Activated CD8-positive, alpha-beta T cell treated with anti-CD3 and anti-CD28 coated beads, Interleukin-2, amount 10 ng/mL, durations not matched to agents 7 days and 5 days (primary cell): ENCODE data around the gene VSTM2L. TPM values are rescaled to one million over a fixed set of nuclear protein-coding genes. Genes with fewer than 3 reads are reported as not detected.

Experiments
- ATAC-seq: fragments of 150-1000 bp; cut with Tn5 transposase; one replicate; pipeline ENCODE4 v1.10.0; 2021; ENCODE audit warnings: moderate library complexity
- CTCF ChIA-PET: fragments of 350-600 bp; sonication (Branson Sonifier 250); formaldehyde crosslinking; loops from one replicate; lab custom pipeline; 2021; ENCODE audit warnings: antibody characterized with exemption; lab: Charles Lee
- POLR2A ChIA-PET: fragments of 350-600 bp; sonication (Branson Sonifier 250); formaldehyde crosslinking; loops from one replicate; lab custom pipeline; 2021; ENCODE audit warnings: antibody characterized with exemption; lab: Charles Lee
- DNase-seq: peaks from one replicate; pipeline ENCODE4 v3.0.0-alpha.2; 2020
- H3K27ac Mint-ChIP-seq: one replicate; pipeline ENCODE4 v1.8.0; 2021; ENCODE audit warnings: mild to moderate bottlenecking, mixed read lengths
- H3K27me3 Mint-ChIP-seq: one replicate; pipeline ENCODE4 v1.8.0; 2021; ENCODE audit warnings: low read depth, mixed read lengths
- H3K36me3 Mint-ChIP-seq: one replicate; pipeline ENCODE4 v1.8.0; 2021; ENCODE audit warnings: low read depth, mixed read lengths
- H3K4me1 Mint-ChIP-seq: one replicate; pipeline ENCODE4 v1.8.0; 2021; ENCODE audit warnings: low read depth, mixed read lengths
- H3K4me3 Mint-ChIP-seq: one replicate; pipeline ENCODE4 v1.8.0; 2021; ENCODE audit warnings: mild to moderate bottlenecking, mixed read lengths
- H3K9me3 Mint-ChIP-seq: one replicate; pipeline ENCODE4 v1.8.0; 2022; ENCODE audit warnings: mixed read lengths; ENCODE audit not compliant: insufficient read depth
- total RNA-seq, 2 experiments: library from RNA; stranded (reverse); gene quantifications; one replicate each; pipeline ENCODE4 v1.2.3, GENCODE V29; 2021

The VSTM2L gene
- total RNA-seq, 2 experiments from 2014 or later = 0.21 TPM; not detected in 1

DNA sequence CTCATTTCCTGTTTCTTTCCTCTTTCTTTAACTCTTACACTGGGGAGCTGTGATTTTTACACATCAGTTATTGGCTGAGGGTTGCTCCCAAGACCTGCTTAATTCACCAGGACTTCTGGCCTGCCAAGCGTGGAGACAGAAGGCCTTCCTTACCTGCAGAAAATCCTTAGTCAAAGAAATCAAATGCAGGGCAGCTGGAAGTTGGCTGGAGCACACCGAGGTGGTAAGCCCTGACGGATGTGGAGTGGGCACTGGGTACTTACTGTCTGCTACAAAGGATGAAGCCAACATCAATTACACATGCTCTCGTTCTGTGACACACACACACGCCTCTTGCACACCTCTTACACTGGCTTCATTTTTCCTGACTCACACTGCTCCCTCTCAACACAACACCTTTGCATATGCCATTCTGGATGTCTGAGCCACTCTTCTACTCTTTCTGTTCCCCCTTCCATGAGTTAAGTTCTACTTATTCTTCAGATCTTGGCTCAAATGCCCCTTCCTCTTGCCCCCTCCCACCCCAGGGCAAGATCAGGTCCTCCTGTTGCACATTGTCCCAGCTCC is 68.7 kb downstream of the VSTM2L start:
- peaks cover 15% of the 10 kb centered on the region for H3K9me3 Mint-ChIP-seq
- ChIA-PET POLR2A (no interaction called here), CTCF (no interaction called here)
- H3K36me3 Mint-ChIP-seq = no peaks in the 10 kb centered on the region
- no peak for ATAC-seq
- H3K4me3 Mint-ChIP-seq = no peak overlapping the region
- H3K27me3 Mint-ChIP-seq = peaks cover 12% of the 10 kb centered on the region
- H3K27ac Mint-ChIP-seq = no peak overlapping the region
- no peak for DNase-seq
- H3K4me1 Mint-ChIP-seq = peaks cover 4% of the 10 kb centered on the region

DNA sequence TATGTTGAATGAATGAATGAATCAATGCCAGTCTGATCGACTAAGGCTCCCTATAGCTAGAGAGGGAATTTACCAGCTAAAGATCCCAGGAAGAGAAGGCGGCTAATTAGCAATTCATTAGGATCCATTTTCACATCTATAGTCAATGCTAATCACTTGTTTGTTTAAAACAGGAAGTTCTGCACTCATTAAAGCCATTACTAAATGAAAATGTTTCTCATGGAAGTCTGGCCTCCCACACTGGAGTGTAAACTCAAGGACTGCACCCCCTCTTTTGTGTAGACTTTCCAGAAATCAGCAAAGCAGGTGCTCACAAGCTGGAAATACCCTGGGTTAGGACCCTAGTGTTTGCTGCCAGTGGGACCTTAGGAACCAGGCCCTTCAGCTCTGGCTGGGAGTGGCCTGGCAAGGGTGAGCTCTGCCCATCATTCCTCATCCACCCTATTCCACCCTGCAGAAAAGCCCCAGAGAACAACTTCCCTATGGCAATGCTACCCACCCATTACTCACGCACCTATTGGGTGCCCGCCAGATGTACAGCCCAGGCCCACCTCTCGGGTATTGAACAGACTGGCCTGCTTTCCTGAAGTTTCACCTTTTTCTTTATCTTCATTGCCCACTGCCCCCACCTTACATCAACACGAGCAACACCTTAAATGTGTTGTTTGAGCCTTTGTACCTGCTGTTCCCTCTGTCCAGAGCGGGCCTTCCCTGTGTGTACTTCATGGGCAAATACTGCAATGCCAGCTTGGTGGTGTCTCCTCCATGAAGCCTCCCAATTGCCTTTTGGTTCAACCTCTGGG is 69.5 kb downstream of the VSTM2L start:
- Mint-ChIP-seq H3K4me3 (no peak overlapping the region), H3K27ac (no peak overlapping the region), H3K4me1 (peaks cover 10% of the 10 kb centered on the region), H3K36me3 (no peaks in the 10 kb centered on the region), H3K9me3 (peaks cover 12% of the 10 kb centered on the region), H3K27me3 (peaks cover 4% of the 10 kb centered on the region)
- DNase-seq = peak; percentile 14
- no peak for ATAC-seq
- CTCF ChIA-PET = no interaction called here
- POLR2A ChIA-PET = no interaction called here

DNA sequence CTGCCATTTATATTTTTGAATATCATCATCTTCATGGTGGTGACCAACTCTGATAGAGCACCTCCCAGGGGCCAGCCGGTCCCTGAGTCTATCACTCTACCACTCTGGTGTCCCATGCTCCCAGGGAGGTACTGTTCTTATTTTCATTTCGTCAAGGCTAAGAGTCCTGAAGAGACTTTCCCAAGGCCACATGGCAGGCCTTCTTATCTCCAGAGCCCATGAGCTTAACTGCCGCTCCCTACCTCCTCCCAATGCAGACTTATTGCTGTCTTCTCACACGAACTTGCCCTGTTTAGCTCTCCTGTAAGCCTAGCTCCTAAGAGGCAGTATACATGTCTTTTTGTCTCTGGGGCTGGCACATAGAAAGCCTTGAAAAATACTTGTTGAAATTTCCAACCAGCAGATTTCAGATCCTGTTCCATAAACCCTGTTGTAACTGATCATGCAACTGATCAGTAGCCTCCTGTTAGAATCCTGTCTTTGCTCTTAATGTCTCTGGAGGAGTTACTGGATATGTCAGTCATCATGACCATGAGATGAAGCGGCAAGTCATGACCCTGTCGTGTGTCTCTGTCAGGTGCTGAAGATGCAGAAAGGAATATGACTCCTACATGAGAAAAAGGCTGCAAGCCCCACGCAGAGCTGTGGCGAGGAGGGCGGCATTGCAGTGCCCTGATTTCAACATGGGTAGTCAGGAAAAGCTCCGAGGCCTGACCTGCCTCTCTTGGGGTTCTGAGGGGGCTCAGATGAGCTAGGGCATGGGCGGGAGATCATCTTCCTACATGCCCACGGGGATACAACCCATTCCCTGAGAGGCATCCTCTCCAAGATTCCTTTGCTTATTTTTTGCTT is 70.4 kb downstream of the VSTM2L start:
- H3K4me1 Mint-ChIP-seq = peaks cover 15% of the 10 kb centered on the region
- ATAC-seq (no peak), DNase-seq (peak; percentile 9)
- no peaks in the 10 kb centered on the region for H3K36me3 Mint-ChIP-seq
- no peak overlapping the region for H3K27ac Mint-ChIP-seq
- H3K27me3 Mint-ChIP-seq = peaks cover under 1% of the 10 kb centered on the region
- POLR2A ChIA-PET = no interaction called here
- H3K9me3 Mint-ChIP-seq = peaks cover 6% of the 10 kb centered on the region
- H3K4me3 Mint-ChIP-seq = no peak overlapping the region
- CTCF ChIA-PET = interaction anchor here (0.6 kb wide), 1 partner anchor 41 kb away, joined by 3 read pairs; no protein-coding TSS in a partner anchor

DNA sequence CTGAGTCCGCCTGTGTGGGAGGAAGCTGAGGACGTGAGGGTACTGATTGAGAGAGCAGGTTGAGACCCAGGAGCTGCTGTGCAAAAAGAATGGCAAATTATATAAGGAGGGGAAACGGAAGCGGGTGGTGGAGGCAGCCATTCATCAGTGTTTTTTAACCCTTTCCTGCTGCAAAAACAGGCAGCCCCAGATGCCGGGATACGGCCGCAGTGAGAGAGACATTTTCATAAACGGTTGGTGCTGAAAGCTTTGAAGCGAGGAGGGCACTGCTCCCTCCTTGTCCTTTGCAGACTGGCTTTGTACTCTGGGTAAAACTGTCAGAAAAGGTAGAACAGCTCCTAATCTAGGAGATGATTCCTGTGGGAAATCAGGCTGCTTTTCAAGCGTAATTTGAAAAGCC is 74.0 kb downstream of the VSTM2L start:
- Mint-ChIP-seq H3K27me3 (no peaks in the 10 kb centered on the region), H3K36me3 (peaks cover 5% of the 10 kb centered on the region), H3K9me3 (no peaks in the 10 kb centered on the region), H3K4me3 (no peak overlapping the region), H3K27ac (peak overlapping the region; percentile 59), H3K4me1 (peaks cover 15% of the 10 kb centered on the region)
- POLR2A ChIA-PET = no interaction called here
- CTCF ChIA-PET = no interaction called here
- DNase-seq (no peak), ATAC-seq (no peak)

DNA sequence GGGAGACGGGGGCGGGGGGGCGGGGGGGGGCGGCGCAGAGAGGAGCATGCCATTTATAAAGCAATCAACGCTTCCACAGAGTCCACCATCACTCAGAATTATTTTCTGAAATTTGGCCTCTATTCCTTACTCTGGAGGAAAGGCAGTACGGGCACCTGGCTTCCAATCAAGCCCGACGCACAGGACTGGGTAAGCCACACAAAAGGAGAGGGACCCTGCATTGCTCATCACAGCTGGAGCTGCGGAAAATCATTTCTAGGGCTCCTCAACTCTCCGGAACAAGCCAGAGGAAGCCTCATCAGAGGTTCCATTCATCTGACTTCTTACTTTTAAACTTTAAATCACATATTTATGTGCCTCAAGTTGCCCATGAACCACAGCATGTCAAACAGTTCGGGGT is 74.4 kb downstream of the VSTM2L start:
- DNase-seq (no peak), ATAC-seq (no peak)
- ChIA-PET CTCF (no interaction called here), POLR2A (no interaction called here)
- peaks cover 7% of the 10 kb centered on the region for H3K36me3 Mint-ChIP-seq
- H3K9me3 Mint-ChIP-seq = no peaks in the 10 kb centered on the region
- H3K4me3 Mint-ChIP-seq = no peak overlapping the region
- H3K4me1 Mint-ChIP-seq = peaks cover 15% of the 10 kb centered on the region
- no peaks in the 10 kb centered on the region for H3K27me3 Mint-ChIP-seq
- H3K27ac Mint-ChIP-seq = no peak overlapping the region

DNA sequence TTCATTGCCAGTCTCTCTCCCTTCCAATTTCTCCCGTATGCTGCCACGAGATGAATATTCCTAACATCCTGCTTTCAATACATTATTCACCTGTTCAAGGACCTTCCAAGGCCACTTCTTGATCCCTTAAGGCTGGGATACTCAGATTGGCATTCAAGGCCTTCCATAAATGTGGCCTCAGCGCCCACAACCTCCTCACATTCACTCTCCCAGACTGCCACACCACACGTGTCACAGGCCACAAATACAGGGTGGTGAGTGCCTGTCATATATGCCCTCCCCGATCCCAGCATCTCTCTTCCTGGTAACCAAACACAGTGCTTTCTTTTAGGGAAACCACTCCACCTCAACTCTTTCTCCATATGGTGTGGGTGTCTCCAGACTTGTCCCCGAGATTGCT is 74.9 kb downstream of the VSTM2L start:
- no peak for DNase-seq
- ChIA-PET CTCF (no interaction called here), POLR2A (no interaction called here)
- no peaks in the 10 kb centered on the region for H3K9me3 Mint-ChIP-seq
- peaks cover 15% of the 10 kb centered on the region for H3K4me1 Mint-ChIP-seq
- no peak overlapping the region for H3K27ac Mint-ChIP-seq
- no peak for ATAC-seq
- H3K4me3 Mint-ChIP-seq = no peak overlapping the region
- H3K36me3 Mint-ChIP-seq = peaks cover 11% of the 10 kb centered on the region
- H3K27me3 Mint-ChIP-seq = no peaks in the 10 kb centered on the region

DNA sequence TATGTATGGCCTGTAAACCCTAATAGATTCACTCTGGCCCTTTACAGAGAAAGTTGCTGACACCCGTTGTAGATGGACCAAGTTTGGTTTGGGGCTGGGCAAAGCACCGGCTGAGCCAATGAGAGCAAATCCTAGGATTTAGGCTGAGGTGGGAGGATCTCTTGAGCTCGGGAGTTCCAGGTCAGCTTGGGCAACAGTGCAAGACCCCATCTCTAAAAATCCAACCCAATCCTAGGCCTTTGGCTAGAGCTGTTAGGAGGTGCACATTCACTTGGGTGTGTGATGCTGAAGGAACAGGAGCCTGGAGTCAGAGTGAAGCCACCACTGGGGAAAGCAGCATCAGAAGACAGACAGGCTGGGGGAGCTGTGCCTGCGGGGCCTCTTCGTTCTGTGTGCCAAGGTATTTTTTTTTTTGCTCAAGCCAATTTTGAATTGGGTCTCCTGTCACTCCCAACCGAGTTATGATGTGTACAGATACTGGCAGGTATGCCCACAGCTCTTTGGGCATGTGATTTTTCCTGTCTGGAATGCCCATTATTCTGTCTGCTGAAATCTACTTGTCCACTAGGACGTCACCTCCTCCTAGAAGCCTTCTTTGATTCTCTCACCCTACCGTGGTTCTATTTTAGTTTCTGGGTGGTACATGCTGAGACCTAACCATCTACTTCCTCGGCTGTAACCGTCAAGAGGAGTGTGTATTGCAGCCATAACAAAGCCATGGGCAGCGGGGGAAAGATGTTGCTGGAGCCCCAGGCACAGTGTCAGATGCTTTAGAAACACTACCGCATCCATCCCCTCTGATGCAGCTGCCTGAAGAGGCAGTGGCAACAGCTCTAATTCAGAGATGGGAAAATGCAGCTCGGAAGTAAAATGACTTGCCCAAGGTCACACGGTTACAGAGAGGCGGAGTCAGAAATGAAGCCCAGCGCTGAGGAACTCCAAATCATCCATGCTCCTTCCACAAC is 76.4 kb downstream of the VSTM2L start:
- Mint-ChIP-seq H3K9me3 (no peaks in the 10 kb centered on the region), H3K27me3 (no peaks in the 10 kb centered on the region), H3K4me3 (no peak overlapping the region), H3K27ac (no peak overlapping the region), H3K36me3 (peaks cover 13% of the 10 kb centered on the region), H3K4me1 (peaks cover 15% of the 10 kb centered on the region)
- ATAC-seq (no peak), DNase-seq (no peak)
- CTCF ChIA-PET = interaction anchor here (0.8 to 1.5 kb wide), 2 partner anchors 14 to 242 kb away, joined by 3 read pairs; no protein-coding TSS in a partner anchor
- POLR2A ChIA-PET = no interaction called here

DNA sequence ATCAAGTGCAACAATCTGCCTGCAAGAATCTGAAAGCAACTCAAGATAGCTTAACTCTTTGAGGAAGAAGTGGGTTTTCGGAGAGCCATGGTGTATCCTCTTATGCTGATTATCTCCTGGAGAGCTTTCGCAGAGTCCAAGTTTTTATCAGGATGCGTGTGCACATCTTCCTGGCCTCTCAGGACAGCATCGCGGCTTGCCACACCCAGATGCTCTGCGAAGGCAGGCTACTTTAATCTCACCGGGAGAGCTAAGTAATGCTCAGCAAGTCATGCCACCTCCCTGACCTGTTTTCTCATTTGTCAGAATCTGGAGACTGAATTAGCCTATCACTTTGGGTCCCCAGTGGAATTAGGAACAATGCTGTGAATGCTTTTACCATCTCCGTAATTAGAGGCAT is 77.5 kb downstream of the VSTM2L start:
- DNase-seq (no peak), ATAC-seq (no peak)
- Mint-ChIP-seq H3K9me3 (no peaks in the 10 kb centered on the region), H3K4me3 (no peak overlapping the region), H3K4me1 (peaks cover 15% of the 10 kb centered on the region), H3K36me3 (peaks cover 16% of the 10 kb centered on the region), H3K27me3 (no peaks in the 10 kb centered on the region), H3K27ac (no peak overlapping the region)
- ChIA-PET CTCF (interaction anchor here (0.8 kb wide), 1 partner anchor 241 kb away, joined by 3 read pairs; no protein-coding TSS in a partner anchor), POLR2A (no interaction called here)

DNA sequence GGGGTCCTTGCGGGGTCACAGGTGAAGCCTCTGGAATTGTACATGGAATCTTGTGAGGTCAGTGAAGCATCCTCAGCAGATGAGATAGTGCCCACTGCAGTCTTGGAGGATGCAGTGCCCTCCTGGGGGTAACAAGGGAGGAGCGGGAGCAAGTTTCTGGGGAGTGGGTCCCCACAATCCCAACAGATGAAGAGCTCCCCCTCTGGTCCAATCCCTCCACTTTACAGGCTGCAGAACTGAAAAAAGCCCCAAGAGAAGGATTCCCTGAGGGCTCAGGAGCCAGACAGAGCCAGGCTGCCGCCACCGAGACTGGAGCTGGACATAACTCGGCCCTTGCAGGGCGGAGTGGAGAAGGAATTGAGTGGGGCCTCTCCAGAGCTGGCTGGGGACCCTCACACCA is 77.9 kb downstream of the VSTM2L start:
- DNase-seq (peak; percentile 4), ATAC-seq (no peak)
- no peak overlapping the region for H3K27ac Mint-ChIP-seq
- peaks cover 16% of the 10 kb centered on the region for H3K36me3 Mint-ChIP-seq
- no peak overlapping the region for H3K4me3 Mint-ChIP-seq
- CTCF ChIA-PET = no interaction called here
- H3K27me3 Mint-ChIP-seq = no peaks in the 10 kb centered on the region
- H3K9me3 Mint-ChIP-seq = no peaks in the 10 kb centered on the region
- POLR2A ChIA-PET = no interaction called here
- peaks cover 15% of the 10 kb centered on the region for H3K4me1 Mint-ChIP-seq

DNA sequence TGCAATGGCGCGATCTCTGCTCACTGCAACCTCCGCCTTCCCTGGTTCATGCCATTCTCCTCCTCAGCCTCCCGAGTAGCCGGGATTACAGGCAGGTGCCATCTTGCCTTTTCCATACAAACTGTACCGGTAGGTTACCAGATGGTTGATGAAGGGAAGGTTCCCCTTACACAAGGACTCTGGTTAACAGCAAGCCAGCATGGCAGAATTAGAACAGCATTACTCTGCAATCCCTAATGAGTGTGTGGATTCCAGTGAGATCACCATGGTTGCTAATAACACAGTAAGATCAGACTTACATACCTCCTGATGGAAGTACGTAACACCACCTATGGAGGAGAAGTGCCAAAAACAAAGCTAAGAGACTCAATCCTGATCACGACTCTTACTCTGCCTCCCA is 78.6 kb downstream of the VSTM2L start:
- peak; percentile 1 for DNase-seq
- ChIA-PET POLR2A (no interaction called here), CTCF (no interaction called here)
- Mint-ChIP-seq H3K27ac (no peak overlapping the region), H3K9me3 (no peaks in the 10 kb centered on the region), H3K4me3 (no peak overlapping the region), H3K4me1 (peaks cover 12% of the 10 kb centered on the region), H3K36me3 (peaks cover 16% of the 10 kb centered on the region), H3K27me3 (no peaks in the 10 kb centered on the region)
- no peak for ATAC-seq

DNA sequence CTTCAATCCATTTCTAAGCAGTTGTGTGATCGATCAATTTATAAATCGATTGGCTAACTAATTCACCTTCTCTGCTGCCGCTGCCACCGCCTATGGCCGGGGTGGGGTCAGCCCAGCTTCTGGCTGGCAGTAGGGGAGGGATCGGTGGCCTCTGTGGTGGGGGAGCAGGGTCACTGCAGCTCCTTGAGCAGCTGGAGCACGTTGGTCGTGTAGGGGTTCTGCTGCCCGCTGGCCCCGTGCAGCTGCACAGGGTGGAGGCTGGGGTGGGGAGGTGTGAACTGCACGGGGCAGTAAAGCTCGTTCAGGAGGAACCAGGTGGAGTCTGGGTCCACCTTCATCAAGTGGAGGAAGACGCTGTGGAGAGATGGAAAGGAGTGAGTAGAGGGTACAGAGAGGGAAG is 80.4 kb downstream of the VSTM2L start:
- Mint-ChIP-seq H3K27ac (no peak overlapping the region), H3K36me3 (peaks cover 25% of the 10 kb centered on the region), H3K4me1 (no peaks in the 10 kb centered on the region), H3K27me3 (no peaks in the 10 kb centered on the region), H3K4me3 (no peak overlapping the region), H3K9me3 (no peaks in the 10 kb centered on the region)
- ChIA-PET POLR2A (no interaction called here), CTCF (no interaction called here)
- no peak for ATAC-seq
- DNase-seq = no peak
